ENCODE measurements around the gene APBB3. TPM values are rescaled to one million over a fixed set of nuclear protein-coding genes. Genes with fewer than 3 reads are reported as not detected.

Gene APBB3
- total RNA-seq, 1 donor from 2014 or later, result 10.6 TPM

GRCh38 chr5:140557965-140558364 is 6.4 kb downstream of the APBB3 start:
- ATAC-seq (no peak), DNase-seq (ENCODE audit: missing footprints) (no peak)
- intact Hi-C loops (cut with DNase I), result no loop called here

- intact Hi-C loops (cut with DNase I), result no loop called here
- peak; percentile 98 for DNase-seq (ENCODE audit: missing footprints)
- peak; percentile 93 for ATAC-seq
Measured at GRCh38 chr5:140557136-140557805, 7.1 kb downstream of the APBB3 start, which contains the start of gene SRA1. TSS of gene SRA1 (minus strand) at chr5:140557473. CDS start at chr5:140557452, 21 bp downstream.

- intact Hi-C loops (cut with DNase I), result no loop called here
- ATAC-seq (no peak), DNase-seq (ENCODE audit: missing footprints) (no peak)
Measured at GRCh38 chr5:140556438-140556837, 8.0 kb downstream of the APBB3 start.

- ATAC-seq (no peak), DNase-seq (ENCODE audit: missing footprints) (no peak)
- intact Hi-C loops (cut with DNase I), result no loop called here
Measured at GRCh38 chr5:140555747-140556312, 8.6 kb downstream of the APBB3 start.

- ATAC-seq (no peak), DNase-seq (ENCODE audit: missing footprints) (no peak)
- intact Hi-C loops (cut with DNase I), result no loop called here
Measured at GRCh38 chr5:140554454-140554853, 9.9 kb downstream of the APBB3 start.

- DNase-seq (ENCODE audit: missing footprints) (no peak), ATAC-seq (no peak)
- intact Hi-C loops (cut with DNase I), result no loop called here
Measured at GRCh38 chr5:140553657-140554056, 10.7 kb downstream of the APBB3 start.

GRCh38 chr5:140551872-140552271 is 12.5 kb downstream of the APBB3 start:
- no peak for ATAC-seq
- intact Hi-C loops (cut with DNase I), result no loop called here

GRCh38 chr5:140550147-140551079 is 14.0 kb downstream of the APBB3 start:
- ATAC-seq (no peak), DNase-seq (ENCODE audit: missing footprints) (no peak)
- intact Hi-C loops (cut with DNase I), result no loop called here

More at GRCh38 chr5:140551872-140552271, 12.5 kb downstream of the APBB3 start:
- no peak for DNase-seq (ENCODE audit: missing footprints)

- ATAC-seq (peak; percentile 3), DNase-seq (ENCODE audit: missing footprints) (no peak)
- intact Hi-C loops (cut with DNase I), result loop anchor here (5.0 kb wide), 2 partner anchors 143 to 147 kb away; partner anchors contain the start of genes ANKHD1, HARS1 and HARS2
Measured at GRCh38 chr5:140549237-140550144, 14.9 kb downstream of the APBB3 start.

GRCh38 chr5:140548791-140549190 is 15.6 kb downstream of the APBB3 start:
- no peak for DNase-seq (ENCODE audit: missing footprints)
- intact Hi-C loops (cut with DNase I), result loop anchor here (5.0 kb wide), 2 partner anchors 144 to 146 kb away; partner anchors contain the start of genes ANKHD1, HARS1 and HARS2
- no peak for ATAC-seq

GRCh38 chr5:140548300-140548688 is 16.1 kb downstream of the APBB3 start:
- intact Hi-C loops (cut with DNase I), result loop anchor here (5.0 kb wide), 2 partner anchors 144 to 146 kb away; partner anchors contain the start of genes ANKHD1, HARS1 and HARS2
- no peak for DNase-seq (ENCODE audit: missing footprints)
- peak; percentile 57 for ATAC-seq

GRCh38 chr5:140547508-140548299 is 16.7 kb downstream of the APBB3 start, which contains the start of gene EIF4EBP3:
TSS of gene EIF4EBP3 (plus strand) at chr5:140547662. CDS start at chr5:140547738, 76 bp downstream.
- ATAC-seq, result peak; percentile 93
- intact Hi-C loops (cut with DNase I), result loop anchor here (2.0 to 5.0 kb wide), 4 partner anchors 91 to 145 kb away; partner anchors contain the start of genes ANKHD1, HARS1, HARS2 and TMCO6

GRCh38 chr5:140546851-140547507 is 17.4 kb downstream of the APBB3 start:
- intact Hi-C loops (cut with DNase I), result loop anchor here (2.0 to 5.0 kb wide), 4 partner anchors 92 to 145 kb away; partner anchors contain the start of genes ANKHD1, HARS1, HARS2 and TMCO6
- DNase-seq (ENCODE audit: missing footprints) (no peak), ATAC-seq (peak; percentile 0)

More at GRCh38 chr5:140547508-140548299, 16.7 kb downstream of the APBB3 start, which contains the start of gene EIF4EBP3:
- peak; percentile 98 for DNase-seq (ENCODE audit: missing footprints)

- ATAC-seq (no peak), DNase-seq (ENCODE audit: missing footprints) (no peak)
- intact Hi-C loops (cut with DNase I), result loop anchor here (2.0 to 5.0 kb wide), 4 partner anchors 93 to 147 kb away; partner anchors contain the start of genes ANKHD1, HARS1, HARS2 and TMCO6
Measured at GRCh38 chr5:140545606-140546005, 18.8 kb downstream of the APBB3 start.

- intact Hi-C loops (cut with DNase I), result loop anchor here (5.0 kb wide), 2 partner anchors 143 to 147 kb away; partner anchors contain the start of genes ANKHD1, HARS1 and HARS2
- ATAC-seq (no peak), DNase-seq (ENCODE audit: missing footprints) (no peak)
Measured at GRCh38 chr5:140544986-140545385, 19.4 kb downstream of the APBB3 start.

- DNase-seq (ENCODE audit: missing footprints) (no peak), ATAC-seq (no peak)
- intact Hi-C loops (cut with DNase I), result no loop called here
Measured at GRCh38 chr5:140542972-140543371, 21.4 kb downstream of the APBB3 start.

Data from Right ventricle myocardium inferior (tissue), 1 donor.